GM21423 (cell line): ENCODE data around the gene SORCS2.
"Not testable (repeated sequence)": the region's sequence is repeated elsewhere in the genome, so short reads cannot be mapped to it uniquely, and the experiment has no call there.

Source experiments
- ATAC-seq: cut with Tn5 transposase; IDR thresholded peaks from one replicate; pipeline ENCODE4 v1.9.1; 2021; ENCODE audit warnings: mild to moderate bottlenecking, moderate library complexity; ENCODE audit not compliant: unreplicated experiment

SORCS2 gene

DNA sequence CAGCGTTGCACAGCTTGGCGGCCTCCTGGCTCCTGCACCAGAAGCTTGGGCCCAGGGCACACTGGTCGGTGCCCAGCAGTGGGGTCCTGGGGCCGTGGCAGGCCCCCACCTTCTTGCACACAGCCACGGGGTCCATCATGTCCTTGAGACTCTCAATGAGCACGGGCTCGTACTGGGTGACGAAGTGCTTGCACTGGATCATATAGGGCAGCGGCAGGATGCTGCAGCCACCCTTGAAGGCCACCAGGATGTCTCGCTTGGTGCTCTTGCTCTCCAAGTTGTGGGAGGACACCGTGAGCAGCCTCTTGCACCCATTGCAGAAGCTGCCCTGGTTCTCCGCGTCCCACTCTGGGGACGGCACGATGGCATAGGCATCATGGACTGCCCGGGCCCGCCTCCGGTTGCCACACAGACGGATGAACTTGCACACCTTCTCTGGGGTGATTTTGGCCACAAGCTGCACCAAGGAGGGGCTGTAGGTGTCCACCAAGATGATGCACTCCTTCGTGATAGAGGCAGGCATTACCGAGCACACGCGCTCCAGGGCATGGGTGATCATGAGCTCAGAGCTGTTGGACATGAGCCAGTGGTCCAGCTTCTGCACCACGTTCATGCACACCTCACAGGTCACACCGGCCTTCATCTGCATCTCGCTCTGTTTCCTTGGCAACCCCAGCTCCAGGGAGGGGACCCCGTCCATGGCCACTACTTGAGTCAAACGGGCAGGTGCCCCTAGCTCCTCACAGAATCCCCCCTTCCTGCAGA is 241.2 kb downstream of the SORCS2 start:
- no peak for ATAC-seq

DNA sequence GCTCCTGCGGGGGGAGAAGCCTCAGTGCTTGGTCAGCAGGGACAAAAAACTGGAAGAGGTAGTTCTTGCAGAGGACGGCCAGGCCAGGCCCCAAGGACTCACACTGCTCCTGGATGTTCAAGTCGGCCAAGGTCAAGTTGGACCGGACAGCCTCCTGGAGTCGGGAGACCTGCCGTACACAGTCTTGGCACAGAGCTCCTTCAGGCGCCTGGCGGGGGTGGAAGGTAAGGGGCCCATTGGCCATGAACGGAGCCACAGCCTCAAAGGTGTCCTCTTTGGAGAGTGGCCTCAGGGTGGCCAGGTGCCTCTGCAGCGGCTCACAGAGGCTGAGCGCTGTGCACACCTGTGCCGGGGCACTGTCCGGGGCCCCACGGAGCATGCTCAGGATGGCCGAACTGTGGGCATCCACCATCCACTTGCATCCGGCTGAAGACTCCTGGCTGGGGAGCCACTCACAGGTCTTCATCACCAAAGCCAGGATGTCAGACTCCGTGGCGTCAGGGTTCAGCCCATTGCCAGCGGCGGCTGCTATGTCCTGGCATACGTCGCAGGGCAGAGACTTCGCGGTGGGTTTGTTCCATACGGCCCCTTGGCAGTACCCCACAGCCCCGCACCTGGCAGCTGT is 241.9 kb downstream of the SORCS2 start:
- no peak for ATAC-seq

DNA sequence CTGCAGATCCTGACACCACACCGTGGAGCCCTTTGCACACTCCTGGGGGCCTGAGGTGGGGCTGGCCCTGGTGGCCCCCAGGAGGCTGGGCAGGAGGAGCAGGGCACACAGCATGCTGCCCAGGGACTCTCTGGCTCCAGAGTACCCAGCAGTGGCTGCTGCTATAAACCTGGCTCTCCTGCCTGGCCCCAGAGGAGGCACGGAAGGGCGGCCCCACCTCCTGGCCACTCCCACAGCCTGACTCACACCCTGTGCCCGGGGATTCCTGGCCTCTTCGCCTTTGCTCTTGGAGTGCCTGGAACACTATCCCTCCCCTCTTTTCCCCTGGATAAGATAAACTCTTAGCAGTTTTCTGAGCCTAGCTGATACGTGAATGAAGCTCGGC is 242.4 kb downstream of the SORCS2 start, which contains the start of gene PSAPL1:
TSS of gene PSAPL1 (minus strand) at position 165 of the 385 bp plus-strand sequence. CDS start at position 114, 51 bp downstream.
- ATAC-seq, result no peak

DNA sequence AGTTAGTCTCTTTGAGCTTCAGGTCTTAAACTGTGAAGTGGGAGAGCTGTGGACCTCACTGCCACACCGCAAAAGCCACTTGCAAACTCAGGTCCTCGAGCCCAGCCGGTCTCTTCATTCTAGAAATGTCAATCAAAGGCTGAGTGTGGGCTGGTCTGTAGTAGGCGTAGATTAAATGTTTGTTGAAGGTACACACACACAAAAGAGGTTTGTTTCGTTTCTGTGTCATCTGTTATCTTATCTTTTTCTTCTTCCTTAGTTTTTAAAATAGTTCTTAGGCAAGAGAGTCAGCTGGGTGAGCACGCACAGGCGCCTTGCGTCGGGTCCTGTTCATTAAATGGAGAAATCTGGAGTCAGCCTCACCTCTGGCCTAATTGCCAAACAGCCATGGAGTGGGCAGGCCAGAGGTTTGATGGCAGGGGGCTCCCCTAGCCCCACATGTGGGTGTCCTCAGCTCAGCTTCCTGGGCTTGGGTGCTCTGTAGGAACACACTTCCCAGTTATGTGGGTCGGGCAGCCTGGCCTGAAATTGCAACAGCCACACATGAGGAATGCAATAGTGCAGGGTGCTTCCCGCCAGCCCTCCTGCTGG is 243.2 kb downstream of the SORCS2 start:
- no peak for ATAC-seq

DNA sequence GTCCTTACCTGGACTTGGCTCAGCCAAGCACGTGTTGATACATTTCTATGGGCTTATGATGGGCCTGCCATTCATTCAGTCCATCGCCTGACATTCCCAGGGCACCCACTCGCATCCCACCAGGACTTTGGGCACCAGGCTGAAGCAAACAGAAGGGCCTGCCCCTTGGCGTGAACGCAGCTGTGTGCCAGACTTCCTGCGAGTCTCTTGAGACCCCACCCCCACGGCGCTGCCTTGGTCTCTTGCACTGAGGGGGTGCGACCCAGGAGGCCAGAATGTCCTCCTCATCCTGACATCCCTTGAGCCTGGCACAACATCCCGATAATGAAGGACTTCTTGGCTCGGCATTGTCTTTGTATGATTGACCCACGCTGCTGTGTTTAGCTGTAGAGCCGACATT is 243.9 kb downstream of the SORCS2 start:
- ATAC-seq, result no peak

DNA sequence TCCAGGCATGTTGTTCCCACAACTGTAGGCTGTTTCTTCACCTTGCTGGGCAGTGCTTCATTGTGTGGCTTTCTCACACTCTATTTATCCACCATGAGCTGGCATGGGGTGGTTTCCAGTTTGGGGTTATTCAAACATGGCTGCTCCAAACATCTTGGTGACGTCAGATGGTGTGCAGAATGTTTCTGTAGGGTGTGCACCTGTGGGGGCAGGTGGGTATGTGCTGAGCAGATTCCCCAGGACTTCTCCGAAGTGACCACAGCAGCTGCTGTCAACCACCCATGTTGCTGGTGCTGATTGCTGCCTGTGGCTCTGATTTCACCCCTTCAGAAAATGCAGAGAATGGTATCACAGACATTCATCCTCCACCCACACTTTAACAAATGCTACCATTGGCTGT is 247.4 kb downstream of the SORCS2 start:
- ATAC-seq, result no peak

DNA sequence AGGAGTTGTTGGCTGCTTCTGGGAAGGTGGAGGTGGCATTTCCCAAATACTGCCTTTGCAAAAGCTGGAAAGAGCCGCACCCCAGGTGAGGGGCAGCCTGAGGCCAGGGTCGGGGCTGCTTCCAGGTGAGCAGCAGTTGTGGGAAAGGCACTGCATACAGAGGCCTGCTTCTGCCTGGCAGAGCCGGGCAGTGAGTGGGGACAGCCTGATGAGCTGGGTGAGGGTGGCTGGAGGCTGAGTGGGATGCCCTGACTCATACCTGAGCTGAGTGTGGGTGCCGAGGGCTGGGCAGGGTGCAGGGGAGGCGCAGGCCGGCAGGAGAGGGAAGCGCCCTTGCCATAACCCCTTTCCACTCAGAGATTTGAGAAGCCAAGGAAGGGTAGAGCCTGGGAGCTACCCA is 248.9 kb downstream of the SORCS2 start:
- ATAC-seq, result no peak

DNA sequence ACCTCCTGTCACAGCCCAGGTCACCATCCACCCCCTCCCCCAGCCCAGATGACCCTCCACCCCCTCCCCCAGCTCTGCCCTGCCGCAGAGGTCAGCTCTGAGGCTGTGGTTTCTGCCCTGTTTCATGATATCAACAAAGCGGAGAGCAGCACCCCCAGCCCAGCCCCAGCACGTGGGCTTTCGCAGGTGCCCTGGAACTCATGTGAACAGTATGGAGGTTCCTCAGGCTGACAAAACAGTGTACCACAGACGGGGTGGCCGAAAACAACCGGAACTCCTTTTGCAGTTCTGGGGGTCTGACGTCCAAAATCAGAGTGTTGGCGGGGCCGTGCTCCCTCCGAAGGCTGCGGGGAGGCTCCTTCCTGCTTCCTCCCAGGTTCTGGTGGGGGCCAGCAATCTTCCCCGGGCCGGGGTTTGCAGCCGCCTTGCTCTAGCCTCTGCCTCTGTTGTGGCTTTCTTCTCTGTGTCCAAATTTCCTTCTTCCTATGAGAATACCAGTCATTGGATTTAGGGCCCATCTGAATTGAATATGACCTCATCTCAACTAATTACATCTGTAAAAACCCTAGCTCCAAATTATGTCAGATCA is 250.3 kb downstream of the SORCS2 start:
- no peak for ATAC-seq

DNA sequence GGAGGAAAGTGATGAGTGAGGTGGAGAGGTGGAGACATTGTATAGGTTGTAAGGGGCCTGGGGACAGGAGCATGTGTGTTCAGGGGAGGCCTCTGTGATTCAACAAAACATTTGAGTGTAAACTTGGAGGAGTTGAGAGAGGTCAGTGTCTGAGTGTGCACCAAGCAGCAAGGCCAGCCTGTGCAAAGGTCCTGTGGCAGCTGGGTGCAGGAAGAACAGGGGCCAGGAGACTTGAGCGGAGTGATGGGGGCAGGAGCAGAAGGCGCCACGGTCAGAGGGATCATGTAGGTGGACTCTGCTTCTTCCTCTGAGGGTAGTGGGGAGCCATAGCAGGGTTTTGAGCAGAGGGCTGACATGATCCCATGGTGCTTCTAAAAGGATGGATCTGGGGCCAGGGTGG is 252.0 kb downstream of the SORCS2 start:
- ATAC-seq, result no peak

DNA sequence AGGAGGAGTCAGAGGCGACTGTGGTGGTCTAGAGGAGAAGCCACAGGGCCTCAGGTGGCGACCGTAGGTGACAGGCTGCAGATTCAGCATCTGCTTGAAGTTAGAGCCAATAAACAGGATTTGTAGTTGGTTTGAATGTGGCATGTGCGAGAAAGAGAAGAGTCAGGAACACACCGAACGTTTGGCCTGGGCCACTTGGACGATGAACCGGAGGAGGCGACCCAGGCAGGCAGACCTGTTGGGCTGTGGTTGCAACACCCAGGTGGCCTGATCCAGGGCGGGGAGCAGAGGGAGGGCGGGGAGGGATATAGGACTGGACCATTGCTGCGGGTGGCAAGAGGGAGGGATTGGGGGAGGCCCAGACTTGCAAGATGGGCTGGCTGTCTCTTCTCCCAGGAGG is 252.4 kb downstream of the SORCS2 start:
- no peak for ATAC-seq

DNA sequence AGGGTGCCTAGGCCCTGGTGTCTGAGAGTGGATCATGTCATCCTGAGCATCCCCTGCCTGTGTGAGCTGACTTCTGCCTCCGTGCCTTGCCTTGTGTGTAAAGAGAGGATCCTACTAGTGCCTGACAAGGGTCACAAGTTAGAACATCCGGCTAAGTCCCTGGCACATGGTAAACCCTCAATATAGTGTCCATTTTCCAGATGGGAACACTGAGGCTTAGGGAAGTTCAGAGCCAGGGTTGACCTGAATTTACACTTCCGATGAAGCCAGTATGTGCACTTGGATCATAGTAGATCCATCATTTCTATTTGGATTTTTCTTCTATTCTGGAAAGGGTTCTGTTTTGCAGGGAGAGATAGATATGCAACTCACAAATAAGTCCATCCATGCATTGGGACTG is 254.9 kb downstream of the SORCS2 start:
- no peak for ATAC-seq

DNA sequence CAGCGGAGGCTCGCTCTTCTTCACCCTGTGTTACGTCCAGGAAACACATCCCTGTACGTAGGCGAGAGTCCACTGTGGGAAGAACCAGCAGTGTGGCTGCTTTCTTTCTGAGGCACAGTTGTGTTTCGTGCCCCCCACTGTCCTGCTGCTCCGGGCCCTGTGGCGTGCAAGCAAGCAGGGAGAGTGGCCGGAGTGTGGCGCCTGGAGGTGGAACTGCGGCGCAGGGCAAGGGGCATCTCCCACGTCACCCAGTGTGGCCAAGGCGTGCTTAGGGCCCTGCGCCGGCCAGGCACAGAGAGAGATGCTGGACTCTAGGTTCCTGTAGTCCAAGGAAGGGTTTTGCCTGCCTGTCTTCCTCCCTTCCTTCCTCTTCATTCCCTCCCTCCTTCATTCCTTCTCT is 255.7 kb downstream of the SORCS2 start:
- no peak for ATAC-seq

DNA sequence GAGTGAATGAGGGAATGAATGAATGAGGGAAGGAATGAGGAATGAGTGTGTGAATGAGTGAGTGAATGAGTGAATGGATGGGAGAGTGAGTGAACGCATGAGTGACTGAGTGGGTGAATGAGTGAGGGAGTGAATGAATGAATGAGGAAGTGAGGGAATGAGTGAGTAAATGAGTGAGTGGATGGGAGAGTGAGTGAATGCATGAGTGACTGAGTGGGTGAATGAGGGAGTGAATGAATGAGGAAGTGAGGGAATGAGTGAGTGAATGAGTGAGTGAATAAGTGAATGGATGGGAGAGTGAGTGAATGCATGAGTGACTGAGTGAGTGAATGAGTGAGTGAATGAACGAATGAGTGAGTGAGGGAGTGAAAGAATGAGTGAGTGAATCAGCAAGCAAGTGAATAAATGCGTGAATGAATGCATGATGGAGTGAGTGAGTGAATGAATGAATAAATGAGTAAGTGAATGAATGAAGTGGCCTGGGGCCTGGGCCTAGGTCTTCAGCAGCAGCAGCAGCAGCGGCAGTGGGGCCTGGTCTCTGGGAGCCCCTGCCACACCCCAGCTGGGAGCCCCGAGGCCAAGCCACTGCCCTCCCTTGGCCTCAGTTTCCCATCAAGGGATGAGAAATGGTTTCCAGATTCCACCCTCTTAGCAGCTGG is 258.6 kb downstream of the SORCS2 start:
- no peak for ATAC-seq

DNA sequence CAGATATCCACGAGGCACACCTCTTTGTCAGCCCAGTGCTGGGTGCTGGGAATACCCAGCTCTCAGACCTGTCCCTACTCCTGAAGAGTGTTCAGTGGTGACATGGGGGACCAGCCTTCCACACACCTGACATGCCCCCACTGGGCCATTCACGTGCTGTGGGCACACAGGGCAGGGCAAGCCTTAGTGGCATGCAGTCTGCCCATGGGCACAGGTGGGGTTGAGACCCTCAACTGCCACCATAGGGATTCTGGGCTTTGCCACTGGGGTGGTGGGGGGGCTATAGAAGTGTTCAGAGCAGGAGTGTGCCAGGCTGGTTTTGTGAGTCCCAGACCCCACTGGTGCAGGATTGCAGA is 259.1 kb downstream of the SORCS2 start:
- ATAC-seq, result no peak

DNA sequence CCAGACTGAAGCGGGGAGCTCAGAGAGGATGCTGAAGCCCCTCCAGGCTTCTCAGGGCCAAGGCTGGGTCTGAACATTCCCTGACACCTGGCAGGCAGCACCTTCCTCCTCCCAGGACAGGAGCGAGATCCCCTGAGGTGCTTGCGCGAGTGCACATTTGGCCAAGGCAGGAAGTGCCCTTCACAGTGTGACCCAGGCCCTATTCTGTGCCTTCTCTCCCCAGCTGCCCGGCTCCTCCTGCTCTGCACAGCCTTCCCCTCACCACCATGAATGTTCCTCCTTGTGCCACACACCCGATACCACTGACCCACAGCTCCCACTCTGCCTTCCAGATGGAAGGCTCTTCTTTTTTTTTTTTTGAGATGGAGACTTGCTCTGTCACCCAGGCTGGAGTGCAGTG is 259.5 kb downstream of the SORCS2 start:
- ATAC-seq, result no peak

DNA sequence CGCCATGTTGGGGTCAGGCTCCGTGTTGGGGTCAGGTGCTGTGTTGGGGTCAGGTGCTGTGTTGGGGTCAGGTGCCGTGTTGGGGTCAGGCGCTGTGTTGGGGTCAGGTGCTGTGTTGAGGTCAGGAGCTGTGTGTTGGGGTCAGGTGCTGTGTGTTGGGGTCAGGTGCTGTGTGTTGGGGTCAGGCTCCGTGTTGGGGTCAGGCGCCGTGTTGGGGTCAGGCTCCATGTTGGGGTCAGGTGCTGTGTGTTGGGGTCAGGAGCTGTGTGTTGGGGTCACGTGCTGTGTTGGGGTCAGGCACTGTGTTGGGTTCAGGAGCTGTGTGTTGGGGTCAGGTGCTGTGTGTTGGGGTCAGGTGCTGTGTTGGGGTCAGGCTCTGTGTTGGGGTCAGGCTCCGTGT is 260.5 kb downstream of the SORCS2 start:
- not testable (repeated sequence) for ATAC-seq

DNA sequence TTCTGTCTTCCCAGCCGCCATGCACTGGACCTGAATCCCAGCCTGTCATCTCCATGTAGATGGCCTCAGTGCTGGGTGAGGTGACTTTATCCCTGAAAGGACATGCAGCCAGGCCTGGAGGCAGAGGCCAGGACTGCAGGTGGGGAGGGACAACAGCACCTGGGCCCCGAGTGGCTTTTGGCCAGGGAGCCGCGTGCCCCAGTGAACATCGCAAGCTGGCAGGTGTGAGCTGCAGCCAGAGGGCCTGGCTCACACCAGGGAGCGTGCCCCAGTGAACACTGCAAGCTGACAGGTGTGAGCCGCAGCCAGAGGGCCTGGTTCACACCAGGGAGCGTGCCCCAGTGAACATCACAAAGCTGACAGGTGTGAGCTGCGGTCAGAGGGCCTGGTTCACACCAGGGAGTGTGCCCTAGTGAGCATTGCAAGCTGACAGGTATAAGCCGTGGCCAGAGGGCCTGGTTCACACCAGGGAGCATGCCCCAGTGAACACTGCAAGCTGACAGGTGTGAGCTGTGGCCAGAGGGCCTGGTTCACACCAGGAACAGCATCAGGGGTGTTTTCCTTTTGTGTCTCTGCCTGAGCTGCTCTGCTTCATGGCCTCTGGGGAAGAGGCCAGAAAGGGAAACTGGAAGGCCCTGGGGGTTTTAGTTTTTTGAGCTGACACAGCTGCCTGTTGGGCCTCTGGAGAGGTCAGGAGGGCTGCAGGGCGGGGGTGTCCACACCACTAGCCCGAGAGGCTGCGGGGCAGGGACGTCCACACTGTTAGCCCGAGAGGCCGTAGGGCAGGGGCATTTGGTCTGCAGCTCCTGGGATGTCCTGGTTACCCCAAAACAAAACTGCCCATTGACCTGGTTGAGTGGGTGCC is 265.1 kb downstream of the SORCS2 start:
- ATAC-seq, result no peak

DNA sequence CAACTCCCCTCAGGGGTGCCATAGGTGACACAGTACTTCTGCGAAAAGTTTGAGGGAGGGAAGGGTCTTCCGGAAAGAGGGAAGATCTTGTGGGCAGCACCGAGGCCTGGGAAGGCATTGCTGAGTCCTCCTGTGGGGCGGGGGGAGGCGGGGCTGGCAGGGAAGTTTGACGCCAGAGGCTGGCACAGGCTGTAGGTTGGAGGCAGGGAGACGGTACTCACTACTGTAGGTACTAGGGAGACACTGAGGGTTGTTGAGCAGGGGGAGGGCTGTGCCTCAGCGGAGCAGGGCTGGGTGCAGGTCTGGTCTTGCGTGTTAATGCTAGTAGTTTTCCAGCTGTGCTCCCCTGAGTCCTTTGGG is 265.7 kb downstream of the SORCS2 start:
- ATAC-seq, result no peak

DNA sequence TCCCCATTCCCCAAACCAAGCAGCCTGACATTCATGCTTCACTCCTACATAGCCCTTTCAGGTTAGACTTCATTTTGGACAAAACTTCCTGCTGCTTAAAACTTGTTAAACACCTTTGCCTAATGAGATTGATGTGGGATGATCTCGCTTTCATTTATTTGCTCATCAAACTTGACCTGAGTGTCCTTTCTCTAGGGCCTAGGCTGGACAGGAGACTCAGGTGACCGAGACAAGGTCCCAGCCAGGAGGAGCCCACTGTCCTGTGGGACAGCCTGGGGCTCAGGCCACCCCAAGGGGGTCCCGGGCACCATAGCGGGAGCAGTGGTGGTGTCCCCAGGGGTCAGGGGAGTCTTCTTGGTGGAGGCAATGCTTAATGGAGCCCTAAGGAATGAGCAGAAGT is 266.1 kb downstream of the SORCS2 start:
- ATAC-seq, result no peak

DNA sequence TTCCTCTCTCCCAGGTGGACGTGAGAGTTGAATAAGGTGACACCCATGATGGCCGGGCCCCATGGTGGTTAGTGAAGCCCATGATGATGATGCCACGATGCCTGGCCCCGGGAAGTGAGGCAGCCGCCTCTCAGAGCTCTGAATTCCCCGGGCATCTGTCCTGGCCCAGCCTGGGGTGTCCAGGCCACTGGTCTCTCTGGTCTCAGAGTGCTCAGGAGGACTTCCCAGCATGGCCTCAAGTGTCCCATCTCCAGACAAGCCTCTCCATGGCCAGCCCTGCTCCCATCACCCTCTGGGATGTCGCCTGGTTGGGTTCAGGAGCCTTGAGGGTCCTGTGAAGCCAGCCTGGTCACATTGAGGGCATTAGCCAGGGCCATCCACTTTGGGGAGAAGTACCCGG is 267.1 kb downstream of the SORCS2 start:
- no peak for ATAC-seq

DNA sequence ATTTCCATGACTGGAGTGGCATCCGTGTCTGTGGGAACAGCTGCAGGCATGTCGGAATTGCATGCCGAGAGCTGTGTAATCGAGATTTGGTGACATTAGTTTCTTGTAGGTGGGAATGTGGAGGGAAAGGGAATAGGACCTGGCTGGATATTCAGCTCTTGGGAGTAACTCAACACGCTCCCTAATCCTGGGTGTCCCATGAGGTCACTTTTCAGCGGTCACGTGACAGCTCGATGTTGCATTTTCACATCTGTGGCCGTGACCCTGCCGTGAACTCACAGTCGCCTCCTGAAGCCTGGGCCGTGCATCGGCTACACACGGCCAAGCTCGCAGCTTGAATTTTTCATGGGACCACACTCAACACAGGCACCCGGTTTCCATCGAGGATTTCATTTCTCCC is 268.2 kb downstream of the SORCS2 start:
- no peak for ATAC-seq
